DND-41 (cell line): ENCODE results near the gene DTNBP1.

Experiments
- ATAC-seq: fragments of 200-7000 bp; cut with Tn5 transposase; 3 replicates; pipeline ENCODE4 v1.9.1; 2021; ENCODE audit warnings: low read depth; ENCODE audit not compliant: insufficient read depth
- DNase-seq: peaks from one replicate; pipeline ENCODE4 v3.0.0-alpha.2; 2020
- H2AFZ ChIP-seq: 2 replicates; pipeline ENCODE4 v1.6.0; 2012; ENCODE audit warnings: low read depth, low read length
- H3K27ac ChIP-seq: 2 replicates; pipeline ENCODE4 v1.5.1; 2012; ENCODE audit warnings: low read length, inconsistent platforms
- H3K27me3 ChIP-seq: fragments of 200-600 bp; sonication (generic); 2 replicates; pipeline ENCODE4 v1.6.0; 2012; ENCODE audit warnings: low read length, mild to moderate bottlenecking, inconsistent platforms; ENCODE audit not compliant: insufficient read depth, poor library complexity
- H3K36me3 ChIP-seq: 2 replicates; pipeline ENCODE4 v1.5.1; 2012; ENCODE audit warnings: low read length, inconsistent platforms; ENCODE audit not compliant: insufficient read depth
- H3K4me1 ChIP-seq: 2 replicates; pipeline ENCODE4 v1.5.1; 2012; ENCODE audit warnings: mild to moderate bottlenecking, low read length; ENCODE audit not compliant: insufficient read depth
- H3K4me2 ChIP-seq: 2 replicates; pipeline ENCODE4 v1.6.0; 2012; ENCODE audit warnings: mild to moderate bottlenecking, moderate library complexity, low read length, inconsistent platforms; ENCODE audit not compliant: insufficient read depth
- H3K4me3 ChIP-seq, 2 experiments: fragments of 200-600 bp in 1 of 2; shearing (Covaris generic) in 1 of 2; 2 replicates each; pipeline ENCODE4 v1.5.1; 2012 to 2016; ENCODE audit warnings: inconsistent platforms in 2 of 2, low read length in 2 of 2, mild to moderate bottlenecking in 2 of 2, low read depth in 1 of 2, moderate library complexity in 1 of 2
- H3K79me2 ChIP-seq: 2 replicates; pipeline ENCODE4 v1.6.0; 2012; ENCODE audit warnings: low read length, inconsistent platforms; ENCODE audit not compliant: insufficient read depth
- H3K9ac ChIP-seq: 2 replicates; pipeline ENCODE4 v1.6.0; 2012; ENCODE audit warnings: low read depth, mild to moderate bottlenecking, inconsistent platforms, low read length, moderate library complexity
- H3K9me3 ChIP-seq: 2 replicates; pipeline ENCODE4 v1.5.1; 2012; ENCODE audit warnings: low read length, moderate library complexity, mild to moderate bottlenecking, inconsistent platforms; ENCODE audit not compliant: insufficient read depth, severe bottlenecking
- H4K20me1 ChIP-seq: 2 replicates; pipeline ENCODE4 v1.6.0; 2012; ENCODE audit warnings: low read length; ENCODE audit not compliant: insufficient read depth
- EZH2 ChIP-seq: IDR thresholded peaks from 3 replicates; pipeline ENCODE4 v1.6.1; 2012; ENCODE audit warnings: borderline replicate concordance, low read depth, mild to moderate bottlenecking, moderate library complexity, low read length, inconsistent platforms; ENCODE audit not compliant: severe bottlenecking
- TF ChIP-seq, protein P1 (sequence below): IDR thresholded peaks from 2 replicates; pipeline ENCODE4 v1.5.1; 2012; ENCODE audit warnings: borderline replicate concordance, low read length, moderate library complexity, mild to moderate bottlenecking; ENCODE audit not compliant: poor library complexity, severe bottlenecking; ENCODE audit errors: extremely low read depth

DTNBP1 gene

DNA sequence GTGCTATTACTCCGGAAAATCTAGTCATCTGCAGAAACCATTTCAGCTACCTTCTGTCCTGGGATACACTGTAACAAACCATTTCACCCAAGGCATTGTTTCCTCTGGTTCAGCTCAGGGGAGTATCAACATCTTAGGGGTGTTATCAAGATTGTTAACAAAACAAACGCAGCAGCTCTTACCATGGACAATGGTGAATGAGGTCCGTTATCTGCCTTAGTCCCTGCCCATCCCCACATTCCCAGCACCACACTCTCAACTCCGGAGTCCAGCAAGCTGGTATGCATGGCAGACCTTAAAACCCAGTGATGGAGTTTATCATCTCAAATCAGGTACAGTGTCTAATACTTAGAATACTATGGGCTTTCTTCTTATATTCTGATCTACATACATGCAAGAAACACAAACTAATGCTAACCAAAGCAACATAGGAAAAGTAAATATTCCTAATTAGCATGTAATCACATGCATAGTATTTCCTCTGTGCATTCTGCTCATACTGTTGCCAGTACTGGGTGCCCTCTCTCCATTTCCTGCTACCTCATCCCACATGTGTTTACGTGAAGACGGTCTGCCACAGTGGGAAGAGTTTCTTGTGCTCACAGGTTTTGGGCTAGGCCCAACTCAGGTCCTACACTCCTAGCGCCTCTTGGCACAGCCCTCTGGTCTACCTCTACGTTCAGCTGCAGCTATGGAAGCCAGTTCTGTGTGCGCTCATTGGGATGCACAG lies 123.9 kb downstream of the DTNBP1 start:
- TF ChIP-seq EZH2 = no peak
- TF ChIP-seq, protein P1, sequence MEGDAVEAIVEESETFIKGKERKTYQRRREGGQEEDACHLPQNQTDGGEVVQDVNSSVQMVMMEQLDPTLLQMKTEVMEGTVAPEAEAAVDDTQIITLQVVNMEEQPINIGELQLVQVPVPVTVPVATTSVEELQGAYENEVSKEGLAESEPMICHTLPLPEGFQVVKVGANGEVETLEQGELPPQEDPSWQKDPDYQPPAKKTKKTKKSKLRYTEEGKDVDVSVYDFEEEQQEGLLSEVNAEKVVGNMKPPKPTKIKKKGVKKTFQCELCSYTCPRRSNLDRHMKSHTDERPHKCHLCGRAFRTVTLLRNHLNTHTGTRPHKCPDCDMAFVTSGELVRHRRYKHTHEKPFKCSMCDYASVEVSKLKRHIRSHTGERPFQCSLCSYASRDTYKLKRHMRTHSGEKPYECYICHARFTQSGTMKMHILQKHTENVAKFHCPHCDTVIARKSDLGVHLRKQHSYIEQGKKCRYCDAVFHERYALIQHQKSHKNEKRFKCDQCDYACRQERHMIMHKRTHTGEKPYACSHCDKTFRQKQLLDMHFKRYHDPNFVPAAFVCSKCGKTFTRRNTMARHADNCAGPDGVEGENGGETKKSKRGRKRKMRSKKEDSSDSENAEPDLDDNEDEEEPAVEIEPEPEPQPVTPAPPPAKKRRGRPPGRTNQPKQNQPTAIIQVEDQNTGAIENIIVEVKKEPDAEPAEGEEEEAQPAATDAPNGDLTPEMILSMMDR = no peak
- H2AFZ ChIP-seq = no peak overlapping the region
- H4K20me1 ChIP-seq = peaks cover 5% of the 10 kb centered on the region; the same call in 1 of the 2 replicates
- no peaks in the 10 kb centered on the region for H3K27me3 ChIP-seq
- no peaks in the 10 kb centered on the region for H3K9me3 ChIP-seq
- no peak overlapping the region for H3K4me3 ChIP-seq
- peaks cover 1% of the 10 kb centered on the region for H3K36me3 ChIP-seq
- no peak for ATAC-seq
- H3K4me2 ChIP-seq = no peak overlapping the region
- no peak for DNase-seq
- H3K9ac ChIP-seq = no peak overlapping the region
- H3K4me1 ChIP-seq = no peaks in the 10 kb centered on the region
- no peak overlapping the region for H3K27ac ChIP-seq
- H3K79me2 ChIP-seq = 0 out of 2 replicates have a peak, but pooled peaks cover 10% of the 10 kb centered on the region

DNA sequence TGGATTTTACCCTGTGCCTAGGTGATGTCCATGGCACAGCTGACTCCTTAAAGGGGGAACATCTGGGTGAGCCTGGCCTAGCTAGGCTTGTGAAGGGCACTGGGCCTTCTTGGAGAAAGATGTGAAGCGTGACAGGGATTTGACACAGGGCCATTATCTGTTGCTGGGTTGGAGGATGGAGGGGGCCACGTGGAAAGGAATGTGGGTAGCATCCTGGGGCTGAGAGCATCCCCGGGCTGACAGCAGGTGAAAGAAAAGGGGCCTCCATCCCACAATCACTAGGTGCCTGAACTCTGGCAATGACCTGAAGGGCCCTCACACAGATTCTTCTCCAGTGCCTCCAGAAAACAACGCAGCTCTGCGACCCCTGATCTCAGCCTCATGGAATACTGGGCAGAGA lies 124.7 kb downstream of the DTNBP1 start:
- no peak overlapping the region for H3K27ac ChIP-seq
- TF ChIP-seq EZH2 = no peak
- TF ChIP-seq, protein P1 = no peak
- H3K9ac ChIP-seq = no peak overlapping the region
- no peak overlapping the region for H3K4me3 ChIP-seq
- no peak overlapping the region for H3K4me2 ChIP-seq
- no peaks in the 10 kb centered on the region for H3K27me3 ChIP-seq
- H3K9me3 ChIP-seq = no peaks in the 10 kb centered on the region
- peaks cover 11% of the 10 kb centered on the region; the same call in 1 of the 2 replicates for H4K20me1 ChIP-seq
- H3K4me1 ChIP-seq = no peaks in the 10 kb centered on the region
- H2AFZ ChIP-seq = no peak overlapping the region
- ATAC-seq = no peak
- H3K79me2 ChIP-seq = peaks cover 7% of the 10 kb centered on the region; the same call in 1 of the 2 replicates
- no peak for DNase-seq
- peaks cover 10% of the 10 kb centered on the region for H3K36me3 ChIP-seq

DNA sequence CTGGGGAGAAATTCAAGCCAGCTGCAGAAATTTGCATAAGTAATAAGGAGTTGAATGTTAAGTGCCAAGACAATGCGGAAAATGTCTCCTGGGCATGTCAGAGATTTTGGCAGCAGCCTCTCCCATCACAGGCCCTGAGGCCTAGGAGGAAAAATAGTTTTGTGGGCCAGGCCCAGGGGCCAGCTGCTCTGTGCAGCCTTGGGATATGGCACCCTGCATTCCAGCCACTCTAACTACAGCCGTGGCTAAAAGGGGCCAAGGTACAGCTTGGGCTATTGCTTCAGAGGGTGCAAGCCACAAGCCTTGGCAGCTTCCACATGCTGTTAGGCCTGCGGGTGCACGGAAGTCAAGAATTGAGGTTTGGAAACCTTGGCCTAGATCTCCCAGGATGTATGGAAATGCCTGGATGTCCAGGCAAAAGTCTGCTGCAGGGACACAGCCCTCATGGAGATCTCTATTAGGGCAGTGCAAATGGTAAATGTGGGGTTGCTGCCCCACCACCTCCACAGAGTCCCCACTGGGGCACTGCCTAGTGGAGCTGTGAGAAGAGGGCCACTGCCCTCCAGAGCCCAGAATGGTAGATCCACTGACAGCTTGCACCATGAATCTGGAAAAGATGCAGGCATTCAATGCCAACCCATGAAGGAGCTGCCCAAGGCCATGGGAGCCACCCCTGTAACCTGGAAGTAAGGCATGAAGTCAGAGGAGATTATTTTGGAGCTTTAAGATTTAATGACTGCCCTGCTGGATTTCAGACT lies 126.5 kb downstream of the DTNBP1 start:
- no peak overlapping the region for H3K4me3 ChIP-seq
- no peak overlapping the region for H3K27ac ChIP-seq
- ATAC-seq (no peak), DNase-seq (no peak)
- no peaks in the 10 kb centered on the region for H3K27me3 ChIP-seq
- TF ChIP-seq EZH2 = no peak
- TF ChIP-seq, protein P1 = no peak
- no peaks in the 10 kb centered on the region for H3K9me3 ChIP-seq
- no peak overlapping the region for H3K4me2 ChIP-seq
- peaks cover 7% of the 10 kb centered on the region; the same call in 1 of the 2 replicates for H3K79me2 ChIP-seq
- H2AFZ ChIP-seq = no peak overlapping the region
- H3K4me1 ChIP-seq = no peaks in the 10 kb centered on the region
- H3K9ac ChIP-seq = no peak overlapping the region
- peaks cover 11% of the 10 kb centered on the region; the same call in 1 of the 2 replicates for H4K20me1 ChIP-seq
- peaks cover 19% of the 10 kb centered on the region for H3K36me3 ChIP-seq
